Measurements from ENCODE around the gene RAB11FIP5.
"Not testable (repeated sequence)": the region's sequence is repeated elsewhere in the genome, so short reads cannot be mapped to it uniquely, and the experiment has no call there.

Gene RAB11FIP5

DNA sequence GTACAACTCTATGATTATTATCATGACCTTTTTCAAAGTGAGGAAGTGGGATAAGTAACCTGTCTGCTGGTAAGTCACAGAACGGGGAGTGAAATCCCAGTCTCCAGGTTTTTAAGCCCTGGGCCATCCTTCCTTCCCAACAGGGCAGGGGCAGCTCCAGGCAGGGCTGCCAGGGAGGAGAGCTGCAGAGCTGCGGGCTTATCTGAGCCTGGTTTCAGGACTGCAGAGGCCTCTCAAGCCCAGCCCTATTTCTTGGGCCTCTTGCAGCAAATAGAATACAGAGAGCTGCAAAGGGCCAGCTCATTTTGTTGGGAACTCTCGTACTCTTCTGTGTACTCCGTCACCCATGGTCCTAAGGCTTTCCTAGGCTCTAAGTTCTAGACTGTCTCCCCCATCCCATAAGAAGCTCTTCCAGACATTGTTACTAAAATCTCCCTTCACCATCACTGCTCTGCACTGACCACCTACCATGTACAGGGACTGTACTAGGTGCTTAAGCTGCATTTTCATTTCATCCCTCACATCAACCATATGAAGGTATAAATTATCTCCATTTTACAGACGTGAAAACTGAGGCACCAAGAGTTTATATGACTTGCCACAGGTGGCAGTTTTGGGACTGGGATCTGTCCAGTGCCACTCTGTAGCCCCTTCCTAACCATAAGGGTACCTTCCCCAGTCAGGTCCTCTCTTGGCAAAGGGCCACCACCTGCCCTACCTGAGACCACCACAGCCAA lies 3.1 kb downstream of the RAB11FIP5 start:
- no peak for DNase-seq

DNA sequence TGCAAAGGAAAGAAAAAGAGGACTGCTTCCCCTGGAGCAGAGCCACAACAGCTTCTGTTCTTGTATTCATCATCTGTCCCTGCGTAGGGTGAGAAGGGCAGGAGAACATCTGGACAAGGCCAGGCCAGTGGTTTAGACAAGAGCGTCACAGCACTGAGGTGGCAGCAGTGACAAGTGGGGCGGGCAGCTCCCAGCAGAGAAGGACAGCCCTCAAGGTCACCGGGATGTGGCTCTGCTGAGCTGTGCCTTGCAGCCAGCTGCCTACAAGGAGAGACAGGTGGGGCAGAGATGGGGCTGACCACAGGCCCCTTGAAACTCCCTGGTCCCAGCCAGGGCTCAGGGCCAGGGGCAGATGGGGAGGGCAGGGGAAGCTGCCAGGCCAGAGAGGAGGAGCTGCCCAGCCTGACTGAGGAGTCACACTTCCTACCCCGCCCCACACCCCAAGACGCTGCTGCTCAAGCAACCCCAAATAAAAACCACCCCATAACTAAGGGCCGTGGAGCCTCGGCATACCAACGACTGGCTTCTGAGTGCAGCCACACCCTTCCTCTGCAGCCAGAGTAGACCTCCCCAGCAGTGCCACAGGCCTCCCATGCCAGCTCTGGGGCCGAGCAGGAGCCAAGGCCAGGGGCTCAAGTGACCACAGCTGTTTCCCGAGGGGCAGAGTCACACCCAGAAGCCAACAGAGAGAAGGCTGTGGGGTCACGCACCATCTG lies 5.4 kb downstream of the RAB11FIP5 start:
- DNase-seq, result no peak

DNA sequence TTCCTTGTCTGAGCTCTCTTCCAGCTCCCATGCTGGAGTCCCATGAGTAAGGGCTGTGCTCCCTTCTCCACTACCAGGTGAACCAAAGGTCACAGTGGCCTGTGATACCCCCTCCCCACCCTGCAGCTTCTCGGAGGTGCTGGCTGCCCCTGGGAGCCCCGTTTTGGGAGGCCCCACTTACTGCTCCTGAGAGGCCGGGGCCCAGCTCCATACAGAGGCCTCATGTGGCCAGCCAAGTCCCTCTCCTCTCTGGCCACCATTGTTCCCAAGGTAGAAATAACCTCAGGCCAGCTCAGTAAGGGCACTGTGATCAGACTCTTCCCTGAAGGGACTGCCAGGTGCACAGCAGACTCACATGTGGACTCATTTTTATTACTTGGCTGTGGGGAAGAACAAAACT lies 6.0 kb downstream of the RAB11FIP5 start:
- DNase-seq, result no peak

DNA sequence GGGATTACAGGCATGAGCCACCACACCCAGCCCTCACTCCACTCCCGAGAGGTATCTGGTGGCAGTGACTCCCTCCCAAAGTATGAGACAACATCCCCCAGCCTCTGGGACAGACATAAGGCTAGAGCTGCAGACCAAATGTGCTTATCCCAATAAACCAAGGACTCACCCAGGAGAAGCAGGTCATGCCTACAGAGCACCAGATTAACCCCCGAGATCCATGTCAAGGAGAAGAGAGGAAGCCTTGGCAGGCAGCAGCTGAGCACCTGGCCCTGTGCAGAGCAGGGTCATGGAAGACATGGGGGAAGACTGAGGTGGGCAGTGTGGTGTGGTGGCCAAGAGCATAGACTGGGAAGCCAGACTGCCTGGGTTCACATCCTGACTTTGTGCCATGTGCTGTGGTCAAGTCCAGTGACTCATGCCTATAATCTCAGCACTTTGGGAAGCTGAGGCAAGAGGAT lies 7.2 kb downstream of the RAB11FIP5 start:
- DNase-seq, result no peak

DNA sequence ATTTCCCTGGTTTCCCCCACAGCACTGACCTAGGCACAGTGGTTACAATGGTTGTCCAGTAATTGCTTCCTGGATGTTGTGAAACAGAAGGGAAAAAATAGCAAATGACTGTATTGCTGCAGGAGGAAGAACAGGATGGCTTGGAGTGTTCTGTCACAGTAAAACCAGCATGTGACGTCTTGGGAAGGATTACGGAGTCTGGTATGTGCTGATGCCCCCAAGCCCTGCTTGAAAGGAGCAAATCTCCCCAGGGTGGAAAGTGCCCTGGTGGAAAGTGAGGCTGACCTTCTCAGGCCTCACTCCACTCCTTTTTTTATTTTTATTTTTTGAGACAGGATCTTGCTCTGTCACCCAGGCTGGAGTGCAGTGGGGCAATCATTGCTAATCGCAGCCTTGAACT lies 7.8 kb downstream of the RAB11FIP5 start:
- no peak for DNase-seq

DNA sequence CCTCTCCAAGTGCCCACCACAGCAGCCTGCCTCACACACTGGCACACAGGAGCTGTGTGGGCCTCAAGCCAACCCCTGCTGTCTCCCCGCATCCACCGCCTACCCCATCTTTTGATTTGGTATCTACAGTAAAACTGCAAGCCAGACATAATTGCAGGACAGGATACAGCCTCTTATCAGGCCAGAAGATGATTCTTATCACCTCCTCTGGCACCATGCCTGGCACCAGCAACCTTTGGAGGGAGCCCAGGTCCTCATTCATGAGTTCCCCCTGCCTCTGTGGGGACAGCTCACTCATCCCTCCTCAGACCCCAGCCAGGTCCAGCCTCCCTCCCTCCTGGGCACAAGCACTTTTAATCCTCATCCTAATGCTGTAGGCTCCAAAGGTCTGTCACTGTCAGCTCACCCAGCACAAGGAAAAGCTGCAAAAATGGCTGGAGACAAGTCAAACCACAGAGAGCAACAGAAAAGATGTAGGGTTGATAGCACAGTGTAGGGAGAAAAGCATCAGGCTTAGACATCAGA lies 9.7 kb downstream of the RAB11FIP5 start:
- DNase-seq, result peak; percentile 52

DNA sequence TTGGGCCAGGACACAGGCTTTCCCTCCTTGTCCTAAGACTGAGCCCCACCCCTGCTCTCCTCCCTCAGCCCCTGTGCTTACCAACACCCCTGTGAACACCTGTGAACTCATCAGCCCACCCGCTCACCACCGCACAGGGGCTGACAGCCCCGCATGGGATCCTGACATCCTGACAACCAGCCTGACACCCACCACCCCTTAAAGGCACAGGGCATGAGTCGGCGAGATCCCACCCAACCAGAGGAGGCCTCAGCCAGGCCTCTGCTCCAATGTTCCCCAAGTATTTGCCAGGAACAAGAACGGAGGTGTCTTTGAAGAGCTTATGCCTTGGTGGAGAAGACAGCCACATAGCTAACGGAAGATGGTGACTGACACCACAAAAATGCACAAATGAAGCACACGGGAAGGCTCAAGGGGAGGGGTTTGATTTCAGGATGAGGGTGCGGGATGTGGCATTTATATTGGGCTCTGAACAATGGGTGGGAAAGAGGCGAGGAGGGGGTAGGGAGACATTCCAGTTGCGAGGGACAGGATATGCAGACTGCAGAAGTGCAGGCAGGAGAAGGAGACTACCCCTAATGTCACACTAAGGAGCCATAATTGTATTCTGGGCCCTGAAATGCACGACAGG lies 11.0 kb downstream of the RAB11FIP5 start:
- no peak for DNase-seq

DNA sequence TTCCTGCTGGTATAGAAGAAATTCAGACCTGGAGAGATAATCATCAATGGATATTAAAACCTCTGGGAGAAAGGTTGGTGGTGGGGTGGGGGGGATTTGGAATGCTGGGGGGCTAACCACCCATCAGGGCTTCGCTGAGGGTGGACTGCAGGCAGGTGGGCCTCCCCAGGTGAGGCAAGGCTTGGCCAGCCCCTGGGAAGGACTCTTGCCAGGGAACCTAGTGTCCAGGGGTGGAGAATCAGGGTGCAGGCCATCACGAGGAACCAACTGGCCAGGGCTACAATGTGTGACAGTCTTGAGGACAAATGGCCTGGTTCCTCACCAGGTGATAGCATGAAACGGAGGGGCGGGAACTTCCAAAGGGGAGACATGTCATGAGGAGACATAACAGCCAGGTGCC lies 11.8 kb downstream of the RAB11FIP5 start:
- no peak for DNase-seq

DNA sequence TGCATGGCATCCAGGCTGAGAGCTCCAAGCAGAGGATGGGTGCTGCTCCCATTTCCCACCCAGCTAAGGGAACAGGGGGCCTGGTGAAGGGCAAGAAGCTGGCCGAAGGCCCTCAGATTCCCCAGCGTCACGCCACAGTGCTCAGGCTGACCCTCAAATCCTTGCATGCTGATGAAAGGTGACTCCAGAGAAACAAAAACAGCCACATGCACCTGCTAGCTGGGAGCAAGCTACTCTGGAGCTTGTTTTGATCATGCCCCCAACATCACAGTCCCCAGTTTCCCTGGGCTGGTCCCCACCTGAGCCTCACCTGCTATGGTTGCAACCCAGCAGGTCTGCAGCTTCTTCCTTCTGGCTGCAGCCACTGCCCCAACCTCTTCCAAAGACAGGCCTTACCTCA lies 13.3 kb downstream of the RAB11FIP5 start:
- DNase-seq, result no peak

DNA sequence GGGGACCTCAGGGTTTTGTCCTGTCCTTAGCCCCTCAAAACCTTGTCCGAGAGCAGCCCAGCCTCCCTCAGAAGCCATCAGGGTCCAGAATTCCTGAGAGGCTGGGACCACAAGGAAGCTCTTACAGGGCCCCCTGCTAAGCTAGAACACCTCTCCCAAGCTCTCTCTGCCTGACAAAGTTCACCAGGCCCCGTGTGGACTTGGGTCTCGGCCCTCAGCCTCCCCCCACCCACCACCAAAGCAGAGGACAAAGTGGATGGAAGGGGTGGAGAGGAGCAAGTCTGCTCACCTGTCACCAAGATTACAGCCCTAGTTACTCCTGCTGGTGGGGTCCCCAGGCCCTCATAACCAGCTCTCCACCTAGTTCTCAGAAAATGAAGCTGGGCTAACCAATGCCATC lies 16.8 kb downstream of the RAB11FIP5 start:
- no peak for DNase-seq

DNA sequence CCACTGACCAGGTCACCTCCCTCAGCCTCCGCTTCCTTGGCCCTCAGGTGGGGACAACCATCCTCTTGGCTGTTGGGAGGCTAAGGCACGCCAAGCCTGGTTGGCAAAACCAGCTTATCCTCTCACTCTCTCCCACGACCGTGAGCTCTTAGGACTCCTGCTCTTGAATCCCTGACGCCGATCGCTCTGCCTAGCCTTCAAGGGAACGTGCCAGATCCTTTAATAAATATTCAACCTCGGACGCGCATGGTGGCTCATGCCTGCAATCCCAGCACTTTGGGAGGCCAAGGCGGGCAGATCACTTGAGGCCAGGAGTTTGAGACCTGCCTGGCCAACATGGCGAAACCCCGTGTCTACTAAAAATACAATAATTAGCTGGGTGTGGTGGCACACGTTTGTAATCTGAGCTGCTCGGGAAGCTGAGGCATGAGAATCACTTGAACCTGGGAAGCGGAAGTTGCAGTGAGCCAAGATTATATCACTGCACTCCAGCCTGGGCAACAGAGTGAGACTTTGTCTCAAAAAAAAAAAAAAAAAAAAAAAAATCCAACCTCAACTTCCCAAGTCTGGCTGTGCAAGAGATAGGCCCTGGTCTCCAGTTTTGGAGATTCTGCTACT lies 19.0 kb downstream of the RAB11FIP5 start:
- DNase-seq, result not testable (repeated sequence)

DNA sequence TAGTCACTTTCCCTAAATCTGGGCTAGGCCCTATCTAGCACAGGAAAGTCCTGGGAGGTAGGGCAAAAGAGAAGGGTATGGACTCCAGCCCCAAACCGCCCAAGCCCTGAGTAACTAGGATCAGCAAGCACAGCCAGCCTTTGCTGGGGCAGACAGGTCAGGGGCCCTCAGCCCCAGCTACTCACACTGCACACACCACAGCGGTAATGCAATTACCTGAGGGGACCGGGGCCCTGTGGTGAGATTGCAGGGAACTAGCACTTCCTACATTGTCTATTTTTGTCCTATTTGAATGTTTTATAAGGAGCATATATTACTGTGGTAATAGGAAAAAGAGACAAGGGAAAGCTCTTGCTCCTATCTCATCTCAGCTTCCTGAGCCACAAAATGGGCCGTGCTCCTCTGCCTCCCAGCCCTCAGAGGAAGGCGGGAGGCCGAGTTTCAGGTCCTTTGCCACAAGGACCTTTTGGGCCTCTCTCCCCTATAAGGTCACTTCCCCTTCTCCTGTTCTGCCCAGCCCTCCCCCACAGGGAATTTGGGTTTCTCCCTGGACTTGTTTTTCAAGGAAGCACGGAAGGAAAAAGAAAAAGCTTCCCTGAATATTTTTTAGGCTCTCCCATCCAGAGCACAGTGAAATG lies 20.5 kb downstream of the RAB11FIP5 start:
- DNase-seq, result no peak

DNA sequence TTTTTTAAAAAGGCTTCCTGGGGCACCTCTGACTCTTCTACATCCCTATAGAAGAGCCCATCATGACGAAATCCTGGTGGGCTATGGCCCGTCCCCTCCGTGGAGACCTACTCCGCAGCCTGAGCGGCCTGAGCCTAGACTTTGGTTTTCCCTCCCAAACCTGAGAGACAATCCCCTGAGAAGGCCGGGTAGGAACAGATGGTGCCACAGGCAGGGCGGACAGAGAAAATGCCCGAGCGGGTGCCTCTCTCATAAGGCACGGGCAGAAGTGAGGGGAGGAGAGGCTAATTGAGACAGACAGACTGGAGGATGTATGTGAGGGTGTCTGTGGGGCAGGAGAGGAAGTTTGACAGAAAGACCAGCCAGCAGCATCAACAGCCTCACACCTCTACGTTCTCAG lies 21.1 kb downstream of the RAB11FIP5 start:
- no peak for DNase-seq

DNA sequence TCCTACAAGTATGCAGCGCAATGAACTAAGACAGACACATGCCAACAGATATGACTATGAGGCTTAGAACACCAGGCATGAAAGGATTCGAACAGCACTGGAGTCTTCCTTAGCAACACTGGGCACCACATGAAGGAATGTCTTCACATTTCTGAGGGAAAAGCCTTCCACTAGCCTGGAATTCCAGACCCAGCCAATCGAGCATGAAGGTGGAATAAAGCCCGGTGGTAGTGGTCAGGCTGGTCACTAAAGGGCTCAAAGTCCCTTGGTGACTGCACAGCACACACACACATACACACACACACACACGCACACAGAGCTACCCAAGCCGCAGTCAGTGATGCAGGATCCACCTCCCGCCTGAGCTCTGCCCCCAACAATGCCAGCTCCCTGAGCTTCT lies 21.6 kb downstream of the RAB11FIP5 start:
- DNase-seq, result no peak

DNA sequence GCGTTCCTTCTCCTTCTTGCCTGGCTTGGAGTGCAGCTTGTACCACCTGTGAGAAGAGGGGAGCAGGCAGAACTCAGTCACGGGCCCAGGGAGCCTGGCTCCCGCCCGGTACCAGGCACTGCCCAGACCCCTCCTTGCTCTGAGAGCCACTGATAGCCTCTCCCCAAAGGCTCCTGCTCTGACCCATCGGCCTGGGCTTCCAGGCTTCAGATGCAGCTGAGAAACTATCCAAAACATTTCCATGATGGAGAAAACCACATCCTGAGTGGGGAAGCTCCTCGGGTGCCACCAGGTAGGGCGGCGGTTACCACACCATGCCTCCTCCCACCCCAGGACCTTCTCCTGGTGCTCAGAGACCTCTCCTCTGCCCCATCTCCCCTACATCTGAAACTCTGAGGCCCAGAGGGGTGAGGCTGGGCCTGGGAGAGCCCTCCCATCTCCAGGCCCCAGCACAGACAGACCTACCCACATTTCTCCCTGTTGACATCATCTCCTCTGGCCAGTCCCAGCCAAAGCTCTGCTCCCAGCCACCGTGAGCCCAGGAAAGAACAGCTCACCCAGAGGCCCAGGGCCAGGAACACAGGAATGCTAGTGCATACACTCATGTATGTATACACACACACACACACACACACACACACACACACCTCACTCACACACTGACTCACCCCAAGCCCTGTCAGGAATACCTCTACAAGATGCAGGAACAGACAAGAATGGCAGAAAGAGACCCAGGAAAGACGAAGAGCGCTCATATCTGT lies 23.3 kb downstream of the RAB11FIP5 start:
- DNase-seq, result no peak

DNA sequence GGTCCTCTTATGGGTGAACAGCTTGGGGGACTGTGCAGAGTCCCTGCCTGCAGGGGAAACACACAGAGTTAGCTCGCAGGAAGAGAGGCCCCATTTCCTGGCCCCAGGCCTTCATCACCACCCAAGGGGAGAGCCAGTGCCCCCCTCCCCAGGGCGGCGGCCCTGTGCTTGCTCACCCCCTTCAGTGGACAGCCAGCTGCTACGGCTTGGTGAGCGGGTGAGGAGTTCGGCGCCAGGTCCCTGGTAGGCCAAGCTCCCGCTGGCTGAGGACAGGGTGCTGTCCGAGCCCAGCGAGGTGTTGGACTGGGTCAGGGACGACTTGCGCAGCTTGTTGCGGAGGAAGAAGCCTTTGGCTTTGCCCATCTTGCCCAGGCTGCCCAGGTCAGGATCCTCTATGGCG lies 24.0 kb downstream of the RAB11FIP5 start:
- no peak for DNase-seq

DNA sequence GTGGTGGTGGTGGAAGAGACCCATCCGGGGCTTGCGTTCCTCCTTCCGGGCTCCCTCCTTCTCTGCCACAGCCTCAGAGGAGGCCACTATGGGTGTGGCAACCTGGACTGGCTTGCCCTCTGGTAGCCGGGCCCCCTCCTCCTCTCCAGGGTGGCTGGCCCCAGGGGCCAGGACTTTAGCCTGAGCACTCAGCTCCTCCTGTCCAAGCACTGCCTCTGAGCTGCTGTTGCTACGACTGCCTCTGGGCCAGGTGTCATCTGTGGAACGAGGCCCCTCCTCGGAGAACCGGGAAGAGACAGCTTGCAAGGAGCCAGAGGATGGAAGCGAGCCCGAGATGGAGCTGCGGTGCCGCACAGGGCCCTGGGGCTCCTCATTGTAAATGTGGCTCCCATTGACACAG lies 24.5 kb downstream of the RAB11FIP5 start:
- DNase-seq, result no peak

DNA sequence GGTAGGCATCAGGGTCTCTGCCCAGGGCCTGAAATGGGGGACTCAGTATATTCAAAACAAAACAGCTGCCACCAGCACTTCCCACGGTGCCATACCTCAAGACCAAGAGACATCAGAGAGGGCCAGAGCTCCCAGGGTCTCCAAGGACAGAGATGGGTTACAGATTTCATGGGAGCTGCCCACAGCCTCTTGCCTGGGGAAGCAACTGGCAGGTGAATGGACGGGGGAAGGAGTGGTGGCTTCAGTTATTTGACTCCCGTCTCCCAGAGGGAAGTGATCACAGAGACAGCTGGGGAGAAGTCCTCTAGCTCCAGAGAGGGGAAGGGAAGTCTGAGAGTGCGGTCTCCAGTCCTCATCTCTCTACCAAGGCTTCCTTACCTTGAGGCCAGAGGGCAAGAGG lies 25.4 kb downstream of the RAB11FIP5 start:
- no peak for DNase-seq

DNA sequence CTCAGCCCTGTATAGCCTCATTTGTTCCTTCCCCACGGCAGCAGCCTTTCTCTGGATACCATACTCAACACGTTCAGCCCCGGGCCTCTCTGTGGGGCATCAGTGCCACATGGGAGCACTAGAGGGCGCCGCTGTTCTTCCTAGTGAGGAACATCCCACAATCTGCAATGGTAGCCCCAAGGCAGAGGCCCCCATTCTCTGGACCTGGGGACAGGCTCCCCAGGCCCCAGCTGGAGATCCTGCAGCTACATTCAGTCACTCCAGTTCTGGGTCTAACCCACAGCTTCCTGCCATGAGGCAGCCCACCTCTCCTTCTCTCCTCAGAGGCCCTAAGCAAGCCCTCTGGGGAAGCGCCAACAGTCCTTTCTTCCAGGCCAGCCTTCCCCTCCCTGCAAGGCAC lies 27.1 kb downstream of the RAB11FIP5 start:
- DNase-seq, result peak; percentile 38

DNA sequence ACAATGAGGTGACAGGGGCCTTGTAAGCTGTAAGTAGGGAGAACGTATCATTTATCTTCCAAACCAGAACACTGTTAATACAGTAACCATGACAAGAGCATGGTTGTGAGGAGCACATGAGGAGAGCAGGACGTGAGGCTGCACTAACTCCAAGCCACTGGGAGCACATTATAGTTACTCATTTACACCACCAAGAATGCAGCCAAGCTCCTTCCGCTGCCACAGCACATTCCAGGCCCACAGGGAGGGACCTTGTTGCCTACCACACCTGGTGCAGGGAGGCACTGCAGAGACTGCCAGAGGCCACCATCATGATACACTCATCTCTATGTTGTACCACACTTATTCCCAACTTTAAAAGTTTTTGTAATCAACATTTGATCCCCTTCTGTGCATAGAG lies 27.8 kb downstream of the RAB11FIP5 start:
- no peak for DNase-seq

DNA sequence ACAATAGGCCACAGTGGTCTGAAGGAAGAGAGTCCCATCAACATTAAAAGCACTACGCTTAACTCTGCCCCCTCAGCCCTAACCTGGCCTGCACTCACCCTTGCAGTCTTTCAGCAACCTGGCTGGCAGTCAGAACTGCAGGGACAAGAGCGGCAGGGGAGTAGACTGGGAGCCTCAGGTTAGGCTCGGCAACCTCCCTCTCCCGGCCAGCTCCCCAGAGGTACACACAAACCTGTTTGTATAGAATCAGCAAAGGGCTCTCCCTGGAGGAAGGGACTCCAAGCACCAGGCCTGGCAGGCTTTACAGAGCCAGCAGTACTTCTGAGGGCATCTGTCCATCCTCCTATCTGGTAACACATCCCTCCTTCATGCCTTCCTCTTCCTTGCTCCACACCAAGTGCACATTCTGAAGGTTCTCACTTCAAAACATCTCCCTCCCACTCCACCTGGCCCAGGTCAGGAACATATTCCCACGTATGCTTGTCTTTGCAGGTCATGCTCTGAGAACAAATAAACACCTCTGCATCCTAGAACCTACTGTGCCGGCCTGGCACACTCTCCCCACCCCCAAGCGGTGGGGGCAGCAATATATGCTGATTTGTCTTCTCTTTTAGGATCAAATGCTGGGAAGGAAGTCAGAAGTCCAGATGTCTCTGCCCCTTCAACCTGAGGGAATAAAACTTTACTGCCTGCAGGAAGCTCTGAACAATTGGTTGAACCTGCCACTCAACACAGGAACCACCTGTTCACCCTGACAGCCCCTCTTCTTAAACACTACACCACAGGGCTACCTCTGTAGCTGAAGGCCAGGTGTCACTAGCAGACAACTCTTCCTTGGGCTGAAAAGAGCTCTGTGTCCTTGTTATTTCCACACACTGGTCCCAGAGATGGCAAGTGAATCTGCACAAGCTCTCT lies 28.6 kb downstream of the RAB11FIP5 start:
- DNase-seq, result no peak

Data from NCI-H2029 treated with DMSO at 0.1 percent for 48 hours (cell line).